GM13976 (cell line): Measurements from ENCODE around the gene CCSER2.

Experiments used
- DNase-seq: peaks from one replicate; pipeline ENCODE4 v3.0.0; 2012; ENCODE audit warnings: low spot score
- in situ Hi-C: fragments of 300-500 bp; cut with MboI; formaldehyde crosslinking; loops from one replicate; pipeline ENCODE4 v1.12.0; 2022; ENCODE audit warnings: low sequenced_read_pairs, mixed read lengths, inconsistent platforms; ENCODE audit not compliant: unreplicated experiment
- TF ChIP-seq, protein P1 (sequence below): IDR thresholded peaks from 2 replicates; pipeline ENCODE4 v1.5.1; 2012; ENCODE audit warnings: borderline replicate concordance, mild to moderate bottlenecking; ENCODE audit not compliant: insufficient read depth; ENCODE audit errors: extremely low read depth, missing control alignments, control extremely low read depth

Gene CCSER2

DNA sequence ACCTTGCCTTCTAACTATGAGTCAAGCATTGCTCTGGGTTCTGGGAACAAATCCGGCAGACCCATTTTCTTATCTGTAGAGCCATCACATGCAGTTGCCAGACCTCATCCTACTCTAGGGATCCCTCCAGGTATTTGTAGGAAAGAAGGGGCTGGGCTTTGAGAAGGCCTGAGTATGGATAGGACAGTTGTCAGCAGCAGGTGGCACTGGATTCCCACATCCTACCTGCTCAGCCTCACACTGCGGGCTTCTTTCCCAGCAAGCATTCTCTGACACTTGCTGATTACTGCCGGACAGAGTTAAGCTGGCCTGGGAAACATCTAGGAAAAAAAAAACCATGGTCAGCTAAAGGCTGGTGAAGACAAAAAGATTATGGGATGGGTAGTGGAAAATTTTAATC is 224.1 kb downstream of the CCSER2 start:
- TF ChIP-seq, protein P1, sequence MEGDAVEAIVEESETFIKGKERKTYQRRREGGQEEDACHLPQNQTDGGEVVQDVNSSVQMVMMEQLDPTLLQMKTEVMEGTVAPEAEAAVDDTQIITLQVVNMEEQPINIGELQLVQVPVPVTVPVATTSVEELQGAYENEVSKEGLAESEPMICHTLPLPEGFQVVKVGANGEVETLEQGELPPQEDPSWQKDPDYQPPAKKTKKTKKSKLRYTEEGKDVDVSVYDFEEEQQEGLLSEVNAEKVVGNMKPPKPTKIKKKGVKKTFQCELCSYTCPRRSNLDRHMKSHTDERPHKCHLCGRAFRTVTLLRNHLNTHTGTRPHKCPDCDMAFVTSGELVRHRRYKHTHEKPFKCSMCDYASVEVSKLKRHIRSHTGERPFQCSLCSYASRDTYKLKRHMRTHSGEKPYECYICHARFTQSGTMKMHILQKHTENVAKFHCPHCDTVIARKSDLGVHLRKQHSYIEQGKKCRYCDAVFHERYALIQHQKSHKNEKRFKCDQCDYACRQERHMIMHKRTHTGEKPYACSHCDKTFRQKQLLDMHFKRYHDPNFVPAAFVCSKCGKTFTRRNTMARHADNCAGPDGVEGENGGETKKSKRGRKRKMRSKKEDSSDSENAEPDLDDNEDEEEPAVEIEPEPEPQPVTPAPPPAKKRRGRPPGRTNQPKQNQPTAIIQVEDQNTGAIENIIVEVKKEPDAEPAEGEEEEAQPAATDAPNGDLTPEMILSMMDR = no peak
- in situ Hi-C loops = no loop called here
- DNase-seq = no peak

DNA sequence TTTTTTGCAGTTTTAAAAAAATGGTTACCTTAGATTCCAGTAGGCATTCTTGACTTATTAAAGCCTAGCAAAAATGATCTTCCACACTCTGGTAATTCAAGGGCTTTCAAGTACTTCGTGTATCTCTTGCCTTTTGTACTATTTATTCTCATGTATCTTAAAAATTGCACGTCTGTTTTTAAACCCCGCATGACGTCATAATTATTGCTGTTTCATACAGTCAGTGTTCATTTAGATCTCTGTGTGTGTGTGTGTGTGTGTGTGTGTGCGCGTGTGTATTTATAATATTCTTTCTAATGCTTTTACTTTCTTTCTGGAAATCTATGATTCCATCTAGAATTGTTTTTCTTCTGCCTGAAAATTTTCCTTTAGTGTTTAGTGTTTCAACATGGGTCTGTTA is 234.2 kb downstream of the CCSER2 start:
- TF ChIP-seq, protein P1 = no peak
- DNase-seq = no peak
- in situ Hi-C loops = no loop called here

DNA sequence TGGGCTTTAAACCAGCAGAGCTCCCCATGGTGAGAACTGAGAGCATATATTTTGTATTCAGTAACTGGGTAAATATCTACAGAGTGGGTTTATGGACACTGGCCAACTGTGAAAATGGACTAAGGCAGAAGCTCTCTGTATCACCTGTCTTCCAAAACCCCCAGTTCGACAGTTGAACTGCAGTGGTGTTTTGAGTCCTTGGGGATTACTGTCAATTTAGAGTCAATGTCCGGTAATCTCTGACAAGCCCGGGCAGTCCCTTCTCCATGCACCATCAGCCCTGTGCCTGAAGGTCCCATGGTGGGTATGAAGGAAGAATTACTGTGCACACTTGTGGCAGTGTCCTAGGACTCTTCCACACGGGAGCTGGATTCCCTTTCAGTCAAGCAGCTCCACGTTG is 235.0 kb downstream of the CCSER2 start:
- peak; percentile 32 for DNase-seq
- in situ Hi-C loops = no loop called here

DNA sequence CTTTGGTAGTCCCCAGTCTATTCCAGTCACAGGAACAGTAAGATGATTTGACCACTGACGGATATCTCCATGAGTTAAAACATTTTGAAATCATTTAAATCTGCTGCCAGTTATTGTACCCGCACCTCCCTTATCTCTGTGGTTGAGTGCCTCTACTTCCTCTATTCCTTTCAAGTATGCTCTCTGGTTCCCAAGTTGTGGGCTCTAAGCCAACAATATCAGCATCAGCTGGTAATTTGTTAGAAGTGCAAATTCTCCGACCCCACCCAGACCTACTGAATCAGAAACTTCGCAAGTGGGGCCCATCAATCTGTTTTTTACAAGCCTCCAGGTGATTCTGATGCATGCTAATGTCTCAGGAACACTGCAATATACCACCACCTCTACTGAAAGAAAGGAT is 235.5 kb downstream of the CCSER2 start:
- TF ChIP-seq, protein P1 = no peak
- no peak for DNase-seq
- in situ Hi-C loops = no loop called here

More for the DNA sequence above, 235.0 kb downstream of the CCSER2 start:
- TF ChIP-seq, protein P1 = no peak

DNA sequence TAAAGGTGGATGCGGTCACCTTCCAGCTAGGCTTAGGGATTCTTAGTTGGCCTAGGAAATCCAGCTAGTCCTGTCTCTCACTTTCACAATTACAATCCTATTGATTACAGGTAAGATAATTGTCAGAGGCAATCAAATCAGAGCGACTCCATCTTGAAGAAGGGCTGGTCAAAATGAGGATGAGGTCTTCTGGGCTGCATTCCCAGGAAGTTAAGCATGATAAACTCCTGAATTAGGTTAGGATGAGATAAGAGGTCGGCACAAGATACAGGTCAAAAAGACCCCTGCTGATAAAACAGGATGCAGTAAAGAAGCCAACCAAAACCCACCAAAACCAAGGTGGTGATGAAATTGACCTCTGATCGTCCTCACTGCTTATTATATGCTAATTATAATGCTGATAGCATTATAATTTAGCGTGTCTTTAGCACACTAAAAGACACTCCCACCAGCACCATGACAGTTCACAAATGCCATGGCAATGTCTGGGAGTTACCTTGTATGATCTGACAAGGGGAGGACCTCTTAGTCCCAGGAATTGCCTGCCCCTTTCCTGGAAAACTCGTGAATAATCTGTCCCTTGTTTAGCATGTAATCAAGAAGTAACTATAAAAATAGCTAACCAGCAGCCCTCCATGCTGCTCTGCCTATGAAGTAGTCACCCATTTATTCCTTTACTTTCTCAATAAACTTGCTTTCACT is 237.6 kb downstream of the CCSER2 start:
- DNase-seq = no peak
- in situ Hi-C loops = no loop called here
- TF ChIP-seq, protein P1 = no peak

DNA sequence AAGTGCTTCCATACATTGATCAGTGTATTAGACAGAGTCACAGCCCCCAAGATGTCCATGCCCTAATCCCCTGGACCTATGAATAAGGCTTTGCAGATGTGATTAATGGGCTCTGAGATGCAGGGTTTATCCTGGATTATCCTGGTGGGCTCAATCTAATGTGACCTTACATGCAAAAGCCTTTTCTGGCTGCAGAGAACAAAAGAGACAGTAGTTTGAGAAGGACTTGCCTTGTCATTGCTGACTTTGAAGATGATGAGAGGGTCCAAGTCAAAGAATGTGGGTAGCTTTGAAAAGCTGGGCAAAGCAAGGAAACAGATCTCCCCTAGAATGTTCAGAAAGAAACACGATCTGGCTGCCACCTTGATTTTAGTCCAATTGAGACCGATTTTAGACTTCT is 238.7 kb downstream of the CCSER2 start:
- DNase-seq = no peak
- TF ChIP-seq, protein P1 = no peak
- in situ Hi-C loops = no loop called here
